ENCODE results near the gene TOMM40.

GRCh38 chr19:44894052-44894400 lies 3.0 kb downstream of the TOMM40 start:
- TF ChIP-seq POLR2A (IDR thresholded peaks at IDR 0.05; ENCODE audit: low read length) = no peak
- TF ChIP-seq GATA1 (IDR thresholded peaks at IDR 0.05; ENCODE audit: low read depth, low read length) = no peak

Data from erythroblast (primary cell).